Nephron progenitor cell (in vitro differentiated cells): ENCODE measurements around the gene PKIG.
"Not testable (repeated sequence)": the region's sequence is repeated elsewhere in the genome, so short reads cannot be mapped to it uniquely, and the experiment has no call there.

Source experiments
- DNase-seq: peaks from one replicate; pipeline ENCODE4 v3.0.0; 2021
- H3K27ac Mint-ChIP-seq: 2 replicates; pipeline ENCODE4 v1.8.0; 2021; ENCODE audit warnings: mild to moderate bottlenecking, moderate library complexity, mixed read lengths
- H3K27me3 Mint-ChIP-seq: 2 replicates; pipeline ENCODE4 v1.8.0; 2021; ENCODE audit warnings: mild to moderate bottlenecking, low read depth, mixed read lengths; ENCODE audit not compliant: poor library complexity
- H3K36me3 Mint-ChIP-seq: 2 replicates; pipeline ENCODE4 v1.8.0; 2021; ENCODE audit warnings: low read depth, mixed read lengths
- H3K4me1 Mint-ChIP-seq: 2 replicates; pipeline ENCODE4 v1.8.0; 2021; ENCODE audit warnings: mixed read lengths
- H3K4me3 Mint-ChIP-seq: 2 replicates; pipeline ENCODE4 v1.8.0; 2021; ENCODE audit warnings: mild to moderate bottlenecking, moderate library complexity, mixed read lengths
- H3K9me3 Mint-ChIP-seq: 2 replicates; pipeline ENCODE4 v1.8.0; 2021; ENCODE audit warnings: mild to moderate bottlenecking, moderate library complexity, mixed read lengths
- CTCF ChIP-seq: fragments of 200-600 bp; sonication (generic); IDR thresholded peaks from 2 replicates; pipeline ENCODE4 v1.5.0; 2021; ENCODE audit warnings: antibody characterized with exemption

The PKIG gene

GRCh38 chr20:44586289-44586911 is 4.0 kb downstream of the PKIG start:
- Mint-ChIP-seq H3K9me3 (no peaks in the 10 kb centered on the region), H3K27me3 (no peaks in the 10 kb centered on the region), H3K27ac (no peak overlapping the region), H3K4me1 (peaks cover 29% of the 10 kb centered on the region), H3K36me3 (peaks cover 23% of the 10 kb centered on the region), H3K4me3 (no peak overlapping the region)
- no peak for TF ChIP-seq CTCF
- DNase-seq, result no peak

DNA sequence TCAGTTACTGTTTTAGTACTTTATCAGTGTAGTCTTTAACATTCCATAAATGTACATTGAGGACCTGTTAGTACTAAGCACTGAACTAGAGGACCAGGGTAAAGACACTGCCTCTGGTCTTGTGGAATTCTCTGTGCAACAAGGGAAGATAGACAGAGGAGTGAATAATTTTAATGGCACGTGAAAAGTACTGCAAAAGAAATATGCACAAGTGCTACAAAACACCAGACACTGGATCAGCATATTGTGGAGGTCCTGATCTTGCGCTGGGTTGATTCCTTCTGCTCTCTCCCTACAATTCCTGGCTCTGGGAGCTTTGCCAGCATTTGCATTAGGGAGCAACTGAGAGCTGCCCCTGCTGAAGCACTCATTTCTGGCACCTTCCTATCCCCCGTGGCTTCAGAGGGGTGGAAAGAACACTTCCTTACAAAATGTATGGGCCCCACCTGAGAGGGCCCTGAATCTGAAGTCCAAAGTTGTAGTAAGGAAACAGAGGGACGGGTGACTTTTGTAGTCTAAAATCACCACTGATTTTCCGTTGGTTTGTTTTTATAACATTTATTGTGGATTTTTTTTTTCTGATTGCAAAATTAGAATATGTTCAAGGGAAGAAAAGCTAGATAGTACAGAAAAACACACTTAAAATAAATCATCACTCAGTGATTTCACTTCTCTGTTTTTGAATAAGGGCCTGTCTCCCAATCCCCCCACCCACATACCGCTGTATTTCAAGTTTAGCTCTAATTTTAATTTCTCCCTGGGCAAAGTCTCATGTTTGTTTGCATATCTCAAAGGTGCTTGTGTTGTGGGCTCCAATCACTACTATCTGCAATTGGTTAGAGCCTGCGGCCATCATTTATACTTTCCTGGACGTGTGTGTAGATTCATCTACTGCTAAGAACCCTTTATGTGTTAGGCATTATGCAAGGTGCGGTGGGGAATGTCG is 4.9 kb downstream of the PKIG start:
- H3K4me3 Mint-ChIP-seq, result no peak overlapping the region
- H3K4me1 Mint-ChIP-seq, result peaks cover 20% of the 10 kb centered on the region
- no peaks in the 10 kb centered on the region for H3K9me3 Mint-ChIP-seq
- H3K36me3 Mint-ChIP-seq, result peaks cover 23% of the 10 kb centered on the region
- H3K27me3 Mint-ChIP-seq, result no peaks in the 10 kb centered on the region
- no peak for TF ChIP-seq CTCF
- no peak for DNase-seq
- H3K27ac Mint-ChIP-seq, result no peak overlapping the region

GRCh38 chr20:44588321-44588720 is 5.9 kb downstream of the PKIG start:
- not testable (repeated sequence) for H3K27ac Mint-ChIP-seq, H3K4me3 Mint-ChIP-seq, H3K4me1 Mint-ChIP-seq, DNase-seq, H3K9me3 Mint-ChIP-seq, H3K27me3 Mint-ChIP-seq
- H3K36me3 Mint-ChIP-seq, result peaks cover 27% of the 10 kb centered on the region

GRCh38 chr20:44589537-44589936 is 7.2 kb downstream of the PKIG start:
- no peaks in the 10 kb centered on the region for H3K9me3 Mint-ChIP-seq
- no peak for DNase-seq
- no peaks in the 10 kb centered on the region for H3K4me1 Mint-ChIP-seq
- H3K36me3 Mint-ChIP-seq, result peaks cover 27% of the 10 kb centered on the region
- peak overlapping the region; percentile 26 for H3K27ac Mint-ChIP-seq
- no peak for TF ChIP-seq CTCF
- no peak overlapping the region for H3K4me3 Mint-ChIP-seq
- no peaks in the 10 kb centered on the region for H3K27me3 Mint-ChIP-seq

DNA sequence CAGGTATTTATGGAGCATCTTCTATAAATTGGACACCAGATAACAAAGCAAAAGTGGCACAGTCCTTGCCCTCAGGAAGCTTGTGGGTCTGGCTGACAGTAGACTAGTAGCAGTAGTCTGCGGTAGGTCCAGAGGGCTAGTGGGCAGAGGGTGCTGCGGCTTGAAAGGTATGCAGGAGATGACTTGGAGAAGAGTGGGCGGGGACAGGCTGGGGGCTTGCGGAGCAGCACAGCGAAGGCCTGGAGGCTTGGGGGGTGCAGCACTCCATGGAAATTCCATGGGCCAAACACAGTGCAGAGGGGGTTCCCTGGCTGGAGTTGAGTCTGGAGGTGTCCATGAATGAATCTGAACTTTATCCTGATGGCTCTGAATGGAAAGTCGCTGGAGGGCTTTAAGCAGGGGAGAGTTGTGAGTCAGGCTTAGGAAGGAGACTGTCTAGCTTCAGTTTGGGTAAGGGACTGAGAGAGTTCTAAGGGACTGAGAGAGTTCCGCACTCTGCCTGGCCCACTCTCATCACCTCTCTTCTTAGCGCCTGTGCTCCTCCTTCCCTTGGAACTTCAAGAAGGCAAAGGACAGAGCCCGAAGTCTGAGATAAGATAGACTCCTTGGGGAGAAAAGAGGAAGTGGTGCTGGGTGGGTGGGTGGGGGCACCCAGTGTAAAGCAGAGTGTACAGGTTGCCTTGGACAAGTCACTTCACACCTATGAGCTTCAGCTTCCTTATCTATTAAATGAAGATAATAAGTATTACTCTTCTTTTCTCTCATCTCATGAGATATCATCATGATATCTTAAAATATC is 8.8 kb downstream of the PKIG start:
- Mint-ChIP-seq H3K27ac (no peak overlapping the region), H3K4me3 (no peak overlapping the region), H3K27me3 (no peaks in the 10 kb centered on the region), H3K9me3 (no peaks in the 10 kb centered on the region), H3K36me3 (peaks cover 27% of the 10 kb centered on the region), H3K4me1 (no peaks in the 10 kb centered on the region)
- DNase-seq, result no peak
- no peak for TF ChIP-seq CTCF

DNA sequence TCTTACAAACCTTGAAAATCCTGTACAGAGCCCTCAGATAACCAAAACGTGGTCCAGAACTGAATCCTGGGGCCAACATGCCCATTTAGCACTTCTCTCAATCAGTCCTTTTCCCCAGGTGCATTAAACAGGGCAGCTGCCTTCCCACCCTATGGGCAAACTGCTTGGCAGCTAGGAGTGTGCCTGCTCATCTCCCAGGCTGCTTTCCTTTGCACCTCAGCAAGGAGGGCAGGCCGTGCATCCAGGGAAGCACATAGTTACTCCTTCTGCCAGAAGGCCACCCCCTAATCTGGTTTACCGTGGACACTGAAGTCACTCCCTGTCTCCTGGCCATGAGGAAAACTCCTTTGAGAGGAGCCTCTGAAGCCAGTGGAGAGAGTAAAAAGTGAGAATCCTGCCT is 10.0 kb downstream of the PKIG start:
- Mint-ChIP-seq H3K4me1 (no peaks in the 10 kb centered on the region), H3K9me3 (no peaks in the 10 kb centered on the region), H3K36me3 (peaks cover 27% of the 10 kb centered on the region), H3K27ac (no peak overlapping the region), H3K27me3 (no peaks in the 10 kb centered on the region), H3K4me3 (no peak overlapping the region)
- DNase-seq, result no peak
- no peak for TF ChIP-seq CTCF
